Measurements from ENCODE around the gene LOX.
"Not testable (repeated sequence)": the region's sequence is repeated elsewhere in the genome, so short reads cannot be mapped to it uniquely, and the experiment has no call there.

The LOX gene

DNA sequence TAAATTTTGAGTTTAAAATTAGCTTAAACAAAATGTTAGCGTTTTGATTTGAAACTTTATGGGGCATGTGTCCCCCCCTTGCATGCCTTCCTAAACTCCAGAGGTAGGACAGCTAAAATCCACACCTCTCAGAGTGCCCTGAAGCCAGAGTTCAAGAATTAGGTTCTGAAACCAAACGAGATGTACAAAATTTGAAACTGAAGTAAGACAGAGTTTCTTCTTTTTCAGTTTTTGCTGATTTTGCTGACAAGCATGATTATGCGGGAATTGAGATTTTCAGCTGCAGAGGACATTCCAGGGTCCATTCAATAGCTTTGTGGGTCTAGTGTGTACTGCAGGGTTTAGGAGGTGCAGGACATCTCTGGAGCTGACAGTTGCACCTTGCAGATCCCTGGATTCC lies 17.1 kb upstream of the LOX start:
- no peak for DNase-seq

DNA sequence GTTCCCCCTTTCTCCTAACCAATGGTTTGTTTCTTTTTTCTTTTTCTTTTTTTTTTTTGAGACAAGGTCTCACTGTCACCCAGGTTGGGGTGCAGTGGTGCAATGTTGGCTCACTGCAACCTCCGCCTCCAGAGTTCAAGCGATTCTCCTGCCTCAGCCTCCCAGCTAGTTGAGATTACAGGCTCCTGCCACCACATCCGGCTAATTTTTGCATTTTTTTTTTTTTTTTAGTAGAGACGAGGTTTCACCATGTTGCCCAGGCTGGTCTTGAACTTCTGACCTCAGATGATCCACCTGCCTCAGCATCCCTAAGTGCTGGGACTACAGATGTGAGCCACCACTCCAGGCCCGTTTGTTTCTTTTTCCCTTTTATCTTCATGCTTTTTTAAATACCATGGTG lies 16.2 kb upstream of the LOX start:
- not testable (repeated sequence) for DNase-seq

DNA sequence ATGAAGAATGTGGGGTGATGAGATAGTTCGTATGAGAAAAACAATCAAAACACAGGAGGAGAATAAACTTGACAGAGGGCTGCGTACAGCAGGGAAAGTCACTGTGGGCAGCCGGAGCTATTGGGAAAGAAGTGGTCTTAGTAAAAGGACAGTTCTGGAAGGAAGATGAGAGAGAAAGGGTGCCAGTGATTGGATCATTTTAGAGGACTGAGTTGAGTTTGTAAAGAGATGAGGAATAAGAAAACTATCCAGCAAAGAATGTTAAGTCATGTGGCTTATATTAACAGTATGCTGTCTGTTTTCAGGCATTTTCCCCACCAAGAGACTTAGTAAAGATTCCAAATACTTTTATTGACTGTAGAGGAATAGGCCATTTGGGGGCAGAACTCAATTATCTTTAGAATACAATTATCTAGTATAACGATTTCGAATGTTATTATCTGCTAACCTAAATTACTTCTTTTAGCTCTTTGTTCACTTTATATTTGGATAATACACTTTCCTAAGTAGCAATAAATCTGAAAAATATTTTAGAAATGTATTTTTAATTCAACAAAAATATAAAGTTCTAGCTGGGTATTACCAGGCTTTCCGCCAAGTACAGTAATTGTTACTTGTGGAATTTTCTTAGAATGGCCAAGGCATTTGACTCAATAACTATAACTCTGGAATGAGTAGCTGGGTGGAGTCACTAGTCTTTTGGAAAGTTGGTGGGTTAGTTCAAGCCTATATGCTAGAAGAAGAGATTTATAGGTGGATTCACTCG lies 15.5 kb upstream of the LOX start:
- DNase-seq, result no peak

DNA sequence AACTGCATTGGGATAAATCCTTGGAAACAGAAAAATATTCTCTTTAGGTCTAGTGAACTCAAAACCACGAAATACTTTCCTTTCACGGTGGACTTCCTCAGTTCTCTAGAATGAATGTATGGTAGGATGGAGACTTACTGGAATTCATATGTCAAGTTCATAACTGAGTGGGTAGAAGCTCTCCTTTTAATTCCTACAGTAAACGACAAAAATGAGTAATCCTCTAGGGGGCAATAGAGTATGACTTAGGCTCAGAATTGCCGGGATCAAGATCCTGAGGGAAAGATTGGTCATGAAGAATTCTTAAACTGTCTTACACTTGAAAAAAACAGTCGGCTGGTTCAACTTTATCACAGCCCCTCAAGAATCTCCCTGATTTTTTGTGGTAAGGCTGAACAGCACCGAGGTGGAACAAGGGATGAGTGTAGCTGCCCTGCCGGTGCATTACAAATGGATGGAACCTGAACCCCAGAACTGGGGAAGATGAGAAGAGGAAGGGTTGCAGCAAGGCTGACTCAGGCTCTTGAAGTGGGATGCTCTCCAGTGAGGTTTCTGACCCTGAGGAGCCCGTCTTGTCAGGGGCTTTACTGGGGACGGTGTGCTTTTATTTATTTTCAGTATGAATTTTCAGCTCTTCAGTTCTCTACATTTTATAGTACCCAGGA lies 14.0 kb upstream of the LOX start:
- DNase-seq, result peak in 1 of 2 experiments; percentile 3

DNA sequence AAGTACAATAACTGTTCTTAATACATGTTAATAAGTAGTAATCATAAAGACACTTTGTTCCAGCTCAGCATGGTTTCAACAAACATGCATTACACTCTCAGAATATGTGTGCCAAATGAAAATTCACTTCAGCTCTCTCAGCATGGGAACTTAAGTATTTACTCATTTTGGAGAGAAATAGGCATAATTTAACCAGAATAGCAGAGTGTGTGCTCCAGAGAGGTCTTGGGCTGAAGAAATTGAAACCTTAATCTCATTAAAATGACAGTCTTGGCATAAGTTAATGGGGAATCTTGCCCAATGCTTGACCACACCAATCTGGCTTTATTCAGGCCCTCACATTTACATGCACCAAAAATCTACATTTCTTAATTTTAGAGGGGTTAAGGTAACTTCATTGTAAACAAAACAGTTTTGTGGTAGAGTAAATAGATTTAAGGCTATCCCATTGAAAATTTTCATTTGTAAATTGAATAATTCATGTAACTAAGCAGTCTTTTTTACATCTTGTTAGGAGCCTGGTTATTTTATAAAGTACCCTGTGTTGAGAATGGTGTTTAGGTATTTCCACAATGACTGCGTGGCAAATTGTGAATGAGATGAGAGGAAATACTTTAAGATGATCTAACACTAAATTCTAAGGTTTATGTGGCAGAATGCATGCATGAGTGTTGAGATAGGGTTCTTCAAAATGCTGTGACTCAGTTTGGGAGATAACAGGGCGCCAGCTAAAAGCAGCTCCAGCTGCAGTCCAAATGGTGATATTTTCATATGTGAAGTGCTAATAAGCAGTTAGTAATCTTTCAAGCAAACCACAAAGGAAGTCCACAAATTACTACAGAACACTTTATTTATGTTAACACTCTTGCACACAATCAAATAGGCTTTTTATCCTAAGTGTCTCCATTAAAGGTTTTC lies 11.3 kb upstream of the LOX start:
- DNase-seq, result peak in 1 of 2 experiments; percentile 70

DNA sequence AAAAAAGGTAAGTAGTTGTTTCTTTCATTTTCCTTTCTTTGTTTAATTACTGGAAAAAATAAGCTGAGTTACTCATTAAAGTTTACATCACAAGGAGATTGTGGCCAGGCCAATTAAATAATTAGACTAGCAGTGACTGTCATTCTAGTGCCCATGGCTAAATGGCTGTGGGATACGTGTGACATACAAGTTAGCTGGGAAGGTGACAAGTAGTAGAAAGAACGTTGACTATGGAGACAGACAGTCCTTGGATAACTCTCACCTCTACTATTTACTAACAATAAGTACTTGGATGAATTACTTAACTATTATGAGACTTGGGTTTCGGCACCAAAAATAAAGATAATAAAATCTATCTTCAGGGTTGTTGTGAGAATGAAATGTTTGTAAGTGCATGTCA lies 7.0 kb upstream of the LOX start:
- no peak for DNase-seq

DNA sequence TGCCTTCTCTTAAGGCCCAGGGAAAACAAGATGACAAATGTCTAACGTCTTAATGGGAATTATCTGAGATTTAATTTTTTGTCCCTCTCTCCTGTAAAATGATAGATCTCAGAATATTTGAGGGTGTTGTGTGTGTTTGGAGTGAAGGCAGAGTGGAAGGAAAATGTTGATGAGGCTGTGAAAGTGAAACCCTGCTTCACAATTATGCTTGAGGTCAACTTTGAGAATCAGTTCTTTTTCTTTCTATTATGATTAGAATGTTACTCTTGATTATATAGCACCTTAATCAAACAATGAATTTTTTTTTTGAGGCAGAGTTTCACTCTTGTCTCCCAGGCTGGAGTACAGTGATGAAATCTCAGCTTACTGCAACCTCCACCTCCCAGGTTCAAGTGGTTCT lies 5.5 kb upstream of the LOX start:
- no peak for DNase-seq

DNA sequence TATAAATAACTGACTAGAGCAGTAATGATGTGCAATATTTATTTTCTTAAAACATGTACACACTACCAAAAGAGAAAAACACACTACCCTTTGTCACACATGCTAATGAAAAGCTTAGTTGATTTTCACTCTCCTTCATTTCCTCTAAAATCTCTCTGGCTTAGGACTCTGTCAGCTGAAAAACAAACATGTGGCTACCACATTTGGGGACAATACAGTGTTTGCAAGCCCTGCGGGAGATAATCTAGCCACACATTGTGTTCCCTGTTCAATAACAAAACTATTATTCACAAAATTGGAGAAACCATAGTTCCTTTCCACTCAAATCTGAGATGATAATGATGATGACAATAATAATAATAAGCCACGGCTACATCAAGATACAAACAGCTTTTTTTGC lies 3.5 kb upstream of the LOX start:
- peak in 1 of 2 experiments; percentile 38 for DNase-seq

DNA sequence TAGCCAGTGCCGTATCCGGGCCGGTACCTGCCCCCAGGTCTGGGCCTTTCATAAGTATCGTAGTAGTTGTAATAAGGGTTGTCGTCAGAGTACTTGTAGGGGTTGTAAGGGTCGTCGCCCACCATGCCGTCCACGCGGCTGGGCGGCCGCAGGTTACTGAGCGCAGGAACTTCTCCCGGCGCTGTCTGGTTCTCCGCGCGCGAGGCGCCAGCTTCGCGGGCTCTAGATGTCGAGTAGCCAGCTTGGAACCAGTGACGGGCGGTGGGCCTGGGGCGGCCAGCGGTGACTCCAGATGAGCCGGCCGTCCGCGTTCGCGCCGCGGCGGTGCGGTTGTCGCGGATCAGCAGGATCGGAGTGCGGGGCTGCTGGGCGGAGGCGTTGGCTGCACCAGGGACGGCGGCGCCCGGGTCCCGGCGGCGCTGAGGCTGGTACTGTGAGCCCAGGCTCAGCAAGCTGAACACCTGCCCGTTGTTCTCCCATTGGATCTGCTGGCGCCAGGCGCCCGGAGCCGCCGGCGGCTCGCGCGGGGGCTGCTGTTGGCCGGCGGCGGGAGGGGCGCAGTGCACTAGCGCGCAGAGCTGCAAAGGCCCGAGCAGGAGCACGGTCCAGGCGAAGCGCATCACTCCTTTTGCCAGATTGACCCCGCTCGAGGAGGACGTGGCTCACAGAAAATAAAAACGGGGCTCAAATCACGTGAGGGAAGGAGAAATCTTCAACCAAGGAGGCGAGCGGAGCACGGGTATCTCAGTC lies 518 bp downstream of the LOX start:
- peak; percentile 22 to 28 for DNase-seq

DNA sequence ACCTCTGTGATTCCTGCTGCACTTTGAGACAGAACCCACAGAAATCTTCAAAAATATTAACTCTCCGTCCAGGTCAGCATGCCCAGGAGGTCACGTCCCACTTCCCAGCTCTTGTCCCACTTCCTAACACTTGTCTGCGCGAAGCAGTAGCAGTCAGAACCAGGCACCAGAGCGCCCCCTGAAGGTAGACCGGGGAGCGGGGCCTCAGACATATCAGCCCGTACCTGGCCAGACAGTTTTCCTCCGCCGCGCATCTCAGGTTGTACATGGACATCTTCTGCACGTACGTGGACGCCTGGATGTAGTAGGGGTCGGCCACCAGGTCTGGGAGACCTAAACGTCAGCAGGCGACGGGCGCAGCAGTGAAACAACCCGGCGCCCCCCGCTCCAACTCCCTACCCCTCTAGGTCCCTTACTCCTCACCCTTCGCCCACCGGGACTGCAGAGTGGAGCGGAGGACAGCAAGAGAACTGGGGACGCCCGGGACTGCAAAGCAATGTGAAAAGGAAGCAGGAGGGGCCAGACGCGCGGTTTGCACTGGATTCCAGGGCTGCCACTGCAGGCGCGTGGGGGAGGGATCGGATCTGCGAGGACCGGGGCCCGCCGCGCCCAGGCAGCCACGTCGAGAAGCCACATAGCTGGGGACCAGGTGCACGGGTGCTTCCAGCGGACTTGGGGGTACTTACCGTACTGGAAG lies 1.2 kb downstream of the LOX start:
- DNase-seq, result peak; percentile 60 to 61

DNA sequence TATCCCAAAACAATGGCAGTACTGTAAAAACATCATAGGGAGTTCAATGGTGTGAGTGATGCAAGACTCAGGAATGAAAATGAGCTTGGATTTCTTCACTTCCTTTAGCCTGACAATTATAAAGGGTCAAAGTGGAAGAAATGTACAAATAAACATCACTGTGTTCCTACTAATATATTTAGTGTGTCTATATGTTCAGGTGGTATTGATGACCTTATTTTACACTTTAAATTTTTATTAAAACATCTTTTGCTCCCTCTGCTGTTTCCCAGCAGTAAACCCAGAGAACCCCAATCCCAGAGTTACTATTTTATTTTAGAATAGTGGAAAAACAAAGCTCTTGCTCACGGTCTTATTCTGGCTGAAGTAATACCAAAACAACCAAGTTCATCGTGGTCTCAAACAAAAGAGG lies 2.0 kb downstream of the LOX start:
- no peak for DNase-seq

DNA sequence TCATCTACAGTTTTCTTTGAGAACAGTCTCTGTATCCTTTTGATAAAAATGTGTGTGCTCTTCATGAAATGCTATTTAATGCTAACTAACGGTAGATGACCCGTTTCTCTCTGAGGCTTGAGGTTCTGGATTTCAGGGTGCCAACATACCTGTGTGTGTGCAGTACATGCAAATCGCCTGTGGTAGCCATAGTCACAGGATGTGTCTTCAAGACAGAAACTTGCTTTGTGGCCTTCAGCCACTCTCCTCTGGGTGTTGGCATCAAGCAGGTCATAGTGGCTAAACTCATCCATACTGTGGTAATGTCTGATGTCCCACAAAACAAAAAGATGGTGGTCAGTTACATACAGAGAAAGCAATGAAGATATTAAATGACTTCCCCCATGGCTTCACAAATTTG lies 4.2 kb downstream of the LOX start:
- DNase-seq, result no peak

DNA sequence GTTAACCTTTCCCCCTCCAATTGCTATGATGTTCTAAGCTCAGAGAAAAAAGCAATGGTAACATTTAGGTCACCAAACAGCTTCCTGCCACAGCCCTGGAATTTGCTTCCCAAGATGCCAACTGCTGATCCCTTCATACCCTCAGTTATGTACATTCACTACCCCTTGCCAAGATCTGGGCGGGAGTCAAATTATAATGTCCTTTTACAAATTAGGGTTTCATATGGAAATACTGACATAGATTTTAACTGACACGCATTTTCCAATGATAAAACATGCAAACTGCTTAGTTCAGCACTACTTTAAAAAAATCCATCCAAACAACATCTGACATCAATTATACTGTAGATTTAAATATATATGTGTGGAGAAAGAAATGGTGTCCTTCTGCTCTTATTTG lies 5.0 kb downstream of the LOX start:
- DNase-seq, result no peak

DNA sequence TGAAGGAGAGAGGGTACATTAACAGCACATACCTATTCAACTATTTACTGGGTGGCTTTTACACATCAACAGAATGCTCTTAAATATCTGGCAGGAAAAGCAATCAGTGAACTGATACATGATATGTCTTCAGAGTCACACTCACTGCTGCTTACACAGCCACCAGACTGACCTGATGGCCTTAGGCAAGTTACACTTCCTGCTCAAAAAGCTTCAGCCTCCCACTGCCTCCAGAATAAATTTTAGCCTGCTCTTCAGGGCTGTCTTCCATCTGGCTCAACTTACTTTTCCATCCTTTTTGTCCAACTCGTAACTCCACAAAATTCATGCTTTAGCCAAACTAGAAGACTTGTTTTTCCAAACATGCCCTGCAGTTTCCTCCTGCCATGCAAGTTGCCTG lies 10.7 kb downstream of the LOX start:
- DNase-seq, result no peak

DNA sequence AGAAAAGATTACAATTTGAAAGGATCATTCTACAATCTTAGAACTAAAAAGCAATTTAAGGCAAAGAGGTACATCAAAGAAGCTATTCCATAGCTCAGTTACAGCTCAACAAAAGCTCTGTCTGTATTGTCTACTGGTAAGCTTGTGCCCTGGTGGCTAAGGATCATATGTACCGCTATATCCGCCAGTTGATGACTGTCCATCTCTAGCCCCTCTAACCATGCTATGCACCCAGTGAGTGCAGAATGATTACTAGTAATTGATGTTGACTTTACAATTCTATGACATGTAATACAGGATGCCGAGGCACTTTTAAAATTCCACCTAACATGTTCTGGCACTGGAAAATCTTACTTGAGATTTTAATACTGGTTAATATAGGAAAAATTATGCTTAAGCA lies 13.1 kb downstream of the LOX start:
- no peak for DNase-seq

DNA sequence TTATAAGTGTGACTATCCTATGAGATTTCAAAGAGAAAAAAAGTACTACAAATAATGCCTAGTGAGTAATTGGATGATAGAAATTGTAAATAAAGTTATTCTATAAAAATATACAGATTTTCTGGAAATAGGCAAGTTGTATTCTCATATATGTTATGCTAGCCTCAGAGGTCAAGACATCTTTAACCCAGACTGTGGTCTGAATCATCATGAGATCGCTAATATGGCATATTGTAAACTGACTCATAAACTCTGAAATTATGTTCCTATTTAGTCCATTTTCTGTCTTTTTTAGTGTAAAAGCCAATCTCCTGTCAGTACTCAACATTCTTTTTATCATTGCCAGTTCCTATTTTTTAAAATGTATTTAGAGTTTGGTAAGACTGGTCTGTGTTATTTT lies 14.2 kb downstream of the LOX start:
- no peak for DNase-seq

DNA sequence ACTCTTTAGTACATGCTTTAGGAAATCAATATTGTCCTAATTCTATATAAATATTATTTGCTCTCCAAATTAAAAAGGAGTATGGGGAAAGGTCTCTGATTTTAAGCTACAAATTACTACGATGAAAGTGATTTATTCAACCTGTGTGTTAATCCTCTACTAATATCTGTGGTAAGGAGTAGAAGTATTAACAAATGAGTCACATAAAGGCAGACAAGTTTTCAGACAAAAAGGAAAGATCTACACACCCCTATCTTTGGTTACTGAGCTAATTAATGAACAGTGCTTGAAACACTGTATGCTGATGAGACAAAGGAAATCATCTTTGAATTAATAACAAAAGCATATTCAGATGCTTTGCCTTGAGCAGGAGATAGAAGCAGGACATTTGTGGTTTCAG lies 15.9 kb downstream of the LOX start:
- no peak for DNase-seq

DNA sequence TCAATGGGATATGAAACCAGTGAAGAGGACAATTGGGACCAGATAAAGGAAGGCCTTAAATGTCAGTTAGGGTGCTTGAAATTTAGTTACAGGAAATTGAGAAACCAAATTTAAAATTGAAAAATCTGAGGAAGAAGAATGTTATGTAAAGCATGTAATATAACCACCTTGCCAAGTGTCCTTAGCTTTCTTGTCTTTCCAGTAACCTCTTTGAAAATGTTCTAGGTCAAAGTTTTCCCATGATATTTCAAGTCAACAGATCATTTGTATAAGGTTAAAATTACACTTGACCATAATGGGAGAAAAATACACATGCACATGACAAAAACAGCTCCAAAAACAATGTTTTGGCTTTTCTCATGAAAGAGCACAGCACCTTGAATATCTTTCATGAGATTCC lies 21.1 kb downstream of the LOX start:
- no peak for DNase-seq

DNA sequence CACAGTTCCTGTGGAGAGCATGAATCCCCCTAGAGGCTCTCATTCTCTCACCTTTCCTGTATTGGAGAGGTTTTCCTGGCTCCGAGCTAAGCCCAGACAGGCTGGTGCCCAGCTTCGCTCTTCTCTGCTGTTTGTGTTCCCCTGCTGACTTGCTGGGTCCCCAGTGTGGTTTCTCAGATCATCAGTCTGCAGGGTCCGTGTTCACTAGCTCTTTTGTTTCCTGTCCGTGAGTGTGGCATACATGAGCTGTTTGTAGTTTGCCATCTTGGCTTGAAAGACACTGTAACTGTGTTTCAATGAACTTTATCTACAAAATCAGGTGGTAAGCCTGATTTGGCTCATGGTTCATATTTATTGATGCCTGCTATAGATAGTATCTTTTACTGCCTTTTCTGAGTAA lies 23.8 kb downstream of the LOX start:
- DNase-seq, result no peak

DNA sequence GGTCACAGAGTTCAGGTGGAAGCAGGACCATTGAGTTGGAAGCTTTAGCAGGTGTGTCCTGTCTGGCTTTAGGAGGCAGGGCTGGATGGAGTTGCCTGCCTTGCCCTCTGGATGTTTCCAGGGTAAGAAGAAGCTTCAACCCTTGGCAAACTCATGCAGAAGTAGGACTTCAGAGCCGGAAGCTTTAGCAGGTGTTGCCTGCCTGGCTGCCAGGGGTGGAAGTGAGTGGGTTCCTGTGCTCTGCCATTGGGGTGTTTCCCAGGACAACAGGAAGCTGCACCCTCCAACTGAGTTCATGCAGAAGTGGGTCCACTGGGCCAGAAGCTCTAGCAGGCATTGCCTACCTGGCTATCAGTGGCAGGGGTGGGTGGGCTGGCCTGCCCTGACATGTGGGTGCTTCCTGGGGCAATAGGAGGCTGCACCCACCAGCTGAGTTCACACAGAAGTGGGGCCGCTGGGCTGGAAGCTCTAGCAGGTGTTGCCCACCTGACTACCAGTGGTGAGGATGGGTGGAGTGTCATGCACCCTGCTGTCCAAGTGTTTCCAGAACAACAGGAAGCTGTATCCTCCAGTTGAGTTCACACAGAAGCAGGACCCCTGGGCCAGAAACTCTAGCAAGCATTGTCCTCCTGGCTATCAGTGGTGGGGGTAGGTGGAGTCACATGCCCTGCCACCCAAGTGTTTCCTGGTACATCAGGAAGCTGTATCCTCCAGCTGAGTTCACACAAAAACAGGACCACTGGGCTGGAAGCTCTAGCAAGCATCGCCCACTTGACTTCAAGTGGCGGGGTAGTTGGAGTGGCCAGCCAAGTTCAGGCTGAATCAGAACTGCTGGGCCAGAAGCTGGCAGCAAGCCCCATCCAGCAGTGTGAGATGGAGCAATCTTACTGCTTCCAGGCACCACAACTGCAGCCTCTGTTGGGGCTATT lies 24.6 kb downstream of the LOX start:
- DNase-seq, result no peak

DNA sequence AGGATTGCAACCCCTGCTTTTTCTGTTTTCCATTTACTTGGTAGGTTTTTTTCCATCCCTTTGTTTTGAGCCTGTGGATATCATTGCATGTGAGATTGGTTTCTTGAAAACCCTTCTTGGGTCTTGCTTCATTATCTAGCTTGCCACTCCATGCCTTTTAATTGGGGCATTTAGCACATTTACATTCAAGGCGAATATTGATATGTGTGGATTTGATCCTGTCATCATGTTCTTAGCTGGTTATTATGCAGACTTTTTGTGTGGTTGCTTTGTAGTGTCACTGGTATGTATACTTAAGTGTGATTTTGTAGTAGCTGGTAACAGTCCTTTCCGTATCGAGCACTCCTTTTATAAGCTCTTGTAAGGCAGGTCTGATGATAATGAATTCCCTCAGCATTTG lies 26.5 kb downstream of the LOX start:
- no peak for DNase-seq

All from NCI-H2081 (cell line).